Liver (tissue), 9 donors: ENCODE results near the gene KLHDC3. TPM values are rescaled to one million over a fixed set of nuclear protein-coding genes. Genes with fewer than 3 reads are reported as not detected.
A peak's percentile ranks its signal among the peaks of the same experiment; 100 is the strongest.

Experiments
- DNase-seq: peaks from one replicate; pipeline ENCODE4 v3.0.0-alpha.2; 2017; ENCODE audit warnings: low spot score
- H3K27ac ChIP-seq, 2 donors: one replicate each; pipeline ENCODE4 v1.7.0; 2013; ENCODE audit warnings: inconsistent platforms in 2 of 2, low read length in 2 of 2, control low read depth in 1 of 2, low read depth in 1 of 2, mild to moderate bottlenecking in 1 of 2
- H3K27me3 ChIP-seq, 4 donors: one replicate each; pipeline versions ENCODE4 v1.6.1 to v1.7.0; 2013; ENCODE audit warnings: low read length in 3 of 4, inconsistent platforms in 1 of 4, mild to moderate bottlenecking in 1 of 4, moderate library complexity in 1 of 4; ENCODE audit not compliant: control insufficient read depth in 4 of 4, insufficient read depth in 4 of 4
- H3K36me3 ChIP-seq, 4 donors: one replicate each; pipeline versions ENCODE4 v1.6.1 to v1.7.0; 2013; ENCODE audit warnings: low read length in 3 of 4, mild to moderate bottlenecking in 3 of 4, low read depth in 1 of 4, moderate library complexity in 1 of 4; ENCODE audit not compliant: control insufficient read depth in 4 of 4, insufficient read depth in 3 of 4
- H3K4me1 ChIP-seq, 4 donors: one replicate each; pipeline versions ENCODE4 v1.6.1 to v1.7.0; 2013; ENCODE audit warnings: low read length in 3 of 4, mild to moderate bottlenecking in 3 of 4, moderate library complexity in 1 of 4; ENCODE audit not compliant: control insufficient read depth in 4 of 4, insufficient read depth in 4 of 4
- H3K4me3 ChIP-seq, 3 donors: one replicate each; pipeline versions ENCODE4 v1.6.1 to v1.7.0; 2013; ENCODE audit warnings: low read length in 3 of 3, control low read depth in 1 of 3, low read depth in 1 of 3, mild to moderate bottlenecking in 1 of 3
- H3K9ac ChIP-seq, 2 donors: one replicate each; pipeline ENCODE4 v1.7.0; 2013; ENCODE audit warnings: low read length in 2 of 2, mild to moderate bottlenecking in 2 of 2, moderate library complexity in 2 of 2, control low read depth in 1 of 2, low read depth in 1 of 2
- H3K9me3 ChIP-seq, 4 donors: one replicate each; pipeline versions ENCODE4 v1.6.1 to v1.7.0; 2013; ENCODE audit warnings: low read length in 3 of 4; ENCODE audit not compliant: control insufficient read depth in 4 of 4
- EGR1 ChIP-seq, 2 donors: IDR thresholded peaks; 2 replicates each; pipeline ENCODE4 v1.6.1; 2016 to 2018; ENCODE audit warnings: antibody characterized with exemption in 2 of 2, low read depth in 2 of 2
- FOXA1 ChIP-seq: IDR thresholded peaks from 2 replicates; pipeline ENCODE4 v1.6.1; 2016; ENCODE audit warnings: antibody characterized with exemption
- FOXA2 ChIP-seq: IDR thresholded peaks from 2 replicates; pipeline ENCODE4 v1.6.1; 2016; ENCODE audit warnings: antibody characterized with exemption
- GABPA ChIP-seq, 2 donors: IDR thresholded peaks in 1 of 2; conservative IDR thresholded peaks in 1 of 2; 2 replicates each; pipeline ENCODE4 v1.6.1; 2016; ENCODE audit warnings: antibody characterized with exemption in 2 of 2, mild to moderate bottlenecking in 1 of 2, moderate library complexity in 1 of 2
- HNF4A ChIP-seq, 2 donors: conservative IDR thresholded peaks; 2 replicates each; pipeline ENCODE4 v1.6.1; 2016; ENCODE audit warnings: antibody characterized with exemption in 2 of 2, mild to moderate bottlenecking in 2 of 2
- JUND ChIP-seq, 2 donors: IDR thresholded peaks; 2 replicates each; pipeline ENCODE4 v1.6.1; 2016; ENCODE audit warnings: antibody characterized with exemption in 2 of 2
- NR2F2 ChIP-seq: IDR thresholded peaks from 2 replicates; pipeline ENCODE4 v1.6.1; 2016; ENCODE audit warnings: antibody characterized with exemption
- RAD21 ChIP-seq, 2 donors: IDR thresholded peaks; 2 replicates each; pipeline ENCODE4 v1.6.1; 2016; ENCODE audit warnings: antibody characterized with exemption in 2 of 2, mild to moderate bottlenecking in 2 of 2
- RXRA ChIP-seq, 2 donors: IDR thresholded peaks; 2 replicates each; pipeline ENCODE4 v1.6.1; 2017 to 2018; ENCODE audit warnings: antibody characterized with exemption in 2 of 2, mild to moderate bottlenecking in 1 of 2
- SP1 ChIP-seq: IDR thresholded peaks from 2 replicates; pipeline ENCODE4 v1.6.1; 2018; ENCODE audit warnings: antibody characterized with exemption, mild to moderate bottlenecking
- TAF1 ChIP-seq: conservative IDR thresholded peaks from 2 replicates; pipeline ENCODE4 v1.6.1; 2016; ENCODE audit warnings: antibody characterized with exemption, mild to moderate bottlenecking
- YY1 ChIP-seq: IDR thresholded peaks from 2 replicates; pipeline ENCODE4 v1.6.1; 2016; ENCODE audit warnings: antibody characterized with exemption, mild to moderate bottlenecking
- WGBS: extraction: QIAGEN DNeasy Blood & Tissue Kit; methylation state at CpG from one replicate; pipeline ENCODE4 v1.1.7; 2013; 5-methylcytosine and 5-hydroxymethylcytosine counted together
- polyA plus RNA-seq, 2 donors: library from polyadenylated mRNA; stranded (reverse) in 1 of 2; unstranded in 1 of 2; fragments of 200-250 nt in 1 of 2; fragments of >200 nt in 1 of 2; fragmentation: Nextera tagmentation in 1 of 2; extraction: Ambion mirVana in 1 of 2; gene quantifications; one replicate each; pipeline versions ENCODE4 v1.2.1 to v1.2.3, GENCODE V29; 2013 to 2015
- total RNA-seq, 2 donors: library from RNA; depleted of rRNA; stranded (reverse); fragments of >200 nt; gene quantifications; one replicate each; pipeline ENCODE4 v1.2.3, GENCODE V29; 2014
- TF ChIP-seq, protein P1 (sequence below): IDR thresholded peaks from 2 replicates; pipeline ENCODE4 v1.6.1; 2016; ENCODE audit warnings: antibody characterized with exemption
- TF ChIP-seq, protein P2 (sequence below): IDR thresholded peaks from 2 replicates; pipeline ENCODE4 v1.6.1; 2016; ENCODE audit warnings: antibody characterized with exemption
- TF ChIP-seq, protein P3 (sequence below): fragments of 150-350 bp; IDR thresholded peaks from 2 replicates; pipeline ENCODE4 v1.5.1; 2017; ENCODE audit warnings: improper control_type of control experiment, low read depth, low read length; ENCODE audit not compliant: missing input control
- TF ChIP-seq, protein P4 (sequence below): IDR thresholded peaks from 2 replicates; pipeline ENCODE4 v1.6.1; 2016; ENCODE audit warnings: antibody characterized with exemption
- donor health status: healthy.
- donor health status: healthy.
- donor health status: healthy.
- donor health status: healthy.
- donor health status: healthy.

KLHDC3 gene
- total and polyA plus RNA-seq, 4 donors = 30.9 to 66.5 (median 50.6) TPM

DNA sequence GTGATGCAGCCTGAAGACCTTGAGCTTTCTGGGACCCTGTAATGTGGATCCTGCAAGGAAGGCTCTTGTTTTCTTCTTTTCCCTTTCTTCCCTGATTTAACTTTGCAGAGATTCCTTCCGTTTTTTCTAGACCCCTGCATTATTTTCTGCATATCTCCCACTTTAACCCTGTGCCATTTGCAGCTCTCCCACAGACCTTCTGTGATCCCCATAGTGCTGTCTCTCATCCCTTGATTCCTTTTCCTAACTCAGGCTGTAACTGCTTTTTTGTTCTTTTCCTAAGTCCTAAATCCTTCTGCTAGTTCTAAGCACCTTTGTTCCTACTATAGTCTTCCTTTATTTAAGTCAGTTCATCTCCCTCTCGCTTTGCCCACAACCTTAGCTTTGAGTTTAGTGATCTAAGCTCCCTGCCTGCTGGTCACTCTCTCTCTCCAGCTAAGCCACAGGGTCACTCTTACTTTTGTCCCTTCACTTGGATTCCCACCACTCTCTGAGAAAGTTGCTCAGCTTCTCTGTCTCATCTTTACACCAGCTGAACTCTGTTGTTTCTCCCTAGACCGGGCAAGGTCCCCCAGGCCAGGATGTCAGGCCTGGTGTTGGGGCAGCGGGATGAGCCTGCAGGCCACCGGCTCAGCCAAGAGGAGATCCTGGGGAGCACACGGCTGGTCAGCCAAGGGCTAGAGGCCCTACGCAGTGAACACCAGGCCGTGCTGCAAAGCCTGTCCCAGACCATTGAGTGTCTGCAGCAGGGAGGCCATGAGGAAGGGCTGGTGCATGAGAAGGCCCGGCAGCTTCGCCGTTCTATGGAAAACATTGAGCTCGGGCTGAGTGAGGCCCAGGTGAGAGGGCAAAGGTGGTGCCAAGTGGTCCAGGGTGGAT lies 46.9 kb downstream of the KLHDC3 start:
- Histone ChIP-seq H3K4me1 (peaks cover 0 to 42% (median 31%) of the 10 kb centered on the region in 4 donors), H3K4me3 (peak overlapping the region; percentile 56 to 83 (median 68)), H3K36me3 (peaks cover 5 to 24% (median 18%) of the 10 kb centered on the region in 4 donors), H3K27ac (peak overlapping the region; percentile 83 to 88), H3K9me3 (no peaks in the 10 kb centered on the region), H3K27me3 (no peaks in the 10 kb centered on the region), H3K9ac (peak overlapping the region; percentile 3 to 65)
- TF ChIP-seq, protein P1, sequence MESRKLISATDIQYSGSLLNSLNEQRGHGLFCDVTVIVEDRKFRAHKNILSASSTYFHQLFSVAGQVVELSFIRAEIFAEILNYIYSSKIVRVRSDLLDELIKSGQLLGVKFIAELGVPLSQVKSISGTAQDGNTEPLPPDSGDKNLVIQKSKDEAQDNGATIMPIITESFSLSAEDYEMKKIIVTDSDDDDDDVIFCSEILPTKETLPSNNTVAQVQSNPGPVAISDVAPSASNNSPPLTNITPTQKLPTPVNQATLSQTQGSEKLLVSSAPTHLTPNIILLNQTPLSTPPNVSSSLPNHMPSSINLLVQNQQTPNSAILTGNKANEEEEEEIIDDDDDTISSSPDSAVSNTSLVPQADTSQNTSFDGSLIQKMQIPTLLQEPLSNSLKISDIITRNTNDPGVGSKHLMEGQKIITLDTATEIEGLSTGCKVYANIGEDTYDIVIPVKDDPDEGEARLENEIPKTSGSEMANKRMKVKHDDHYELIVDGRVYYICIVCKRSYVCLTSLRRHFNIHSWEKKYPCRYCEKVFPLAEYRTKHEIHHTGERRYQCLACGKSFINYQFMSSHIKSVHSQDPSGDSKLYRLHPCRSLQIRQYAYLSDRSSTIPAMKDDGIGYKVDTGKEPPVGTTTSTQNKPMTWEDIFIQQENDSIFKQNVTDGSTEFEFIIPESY = no peak
- no peak for TF ChIP-seq GABPA (IDR thresholded peaks at IDR 0.05 in 1 of 2, conservative IDR thresholded peaks at IDR 0.05 in 1 of 2)
- TF ChIP-seq, protein P2, sequence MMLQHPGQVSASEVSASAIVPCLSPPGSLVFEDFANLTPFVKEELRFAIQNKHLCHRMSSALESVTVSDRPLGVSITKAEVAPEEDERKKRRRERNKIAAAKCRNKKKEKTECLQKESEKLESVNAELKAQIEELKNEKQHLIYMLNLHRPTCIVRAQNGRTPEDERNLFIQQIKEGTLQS = no peak
- no peak for TF ChIP-seq RXRA (IDR thresholded peaks at IDR 0.05)
- no peak for TF ChIP-seq EGR1 (IDR thresholded peaks at IDR 0.05; ENCODE audit: low read depth in 2 of 2)
- no peak for TF ChIP-seq FOXA2
- TF ChIP-seq JUND (IDR thresholded peaks at IDR 0.05) = no peak
- no peak for TF ChIP-seq YY1
- TF ChIP-seq, protein P3, sequence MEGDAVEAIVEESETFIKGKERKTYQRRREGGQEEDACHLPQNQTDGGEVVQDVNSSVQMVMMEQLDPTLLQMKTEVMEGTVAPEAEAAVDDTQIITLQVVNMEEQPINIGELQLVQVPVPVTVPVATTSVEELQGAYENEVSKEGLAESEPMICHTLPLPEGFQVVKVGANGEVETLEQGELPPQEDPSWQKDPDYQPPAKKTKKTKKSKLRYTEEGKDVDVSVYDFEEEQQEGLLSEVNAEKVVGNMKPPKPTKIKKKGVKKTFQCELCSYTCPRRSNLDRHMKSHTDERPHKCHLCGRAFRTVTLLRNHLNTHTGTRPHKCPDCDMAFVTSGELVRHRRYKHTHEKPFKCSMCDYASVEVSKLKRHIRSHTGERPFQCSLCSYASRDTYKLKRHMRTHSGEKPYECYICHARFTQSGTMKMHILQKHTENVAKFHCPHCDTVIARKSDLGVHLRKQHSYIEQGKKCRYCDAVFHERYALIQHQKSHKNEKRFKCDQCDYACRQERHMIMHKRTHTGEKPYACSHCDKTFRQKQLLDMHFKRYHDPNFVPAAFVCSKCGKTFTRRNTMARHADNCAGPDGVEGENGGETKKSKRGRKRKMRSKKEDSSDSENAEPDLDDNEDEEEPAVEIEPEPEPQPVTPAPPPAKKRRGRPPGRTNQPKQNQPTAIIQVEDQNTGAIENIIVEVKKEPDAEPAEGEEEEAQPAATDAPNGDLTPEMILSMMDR = no peak
- TF ChIP-seq RAD21 (IDR thresholded peaks at IDR 0.05) = no peak
- TF ChIP-seq NR2F2 = no peak
- TF ChIP-seq TAF1 = no peak
- TF ChIP-seq FOXA1 = no peak
- TF ChIP-seq, protein P4, sequence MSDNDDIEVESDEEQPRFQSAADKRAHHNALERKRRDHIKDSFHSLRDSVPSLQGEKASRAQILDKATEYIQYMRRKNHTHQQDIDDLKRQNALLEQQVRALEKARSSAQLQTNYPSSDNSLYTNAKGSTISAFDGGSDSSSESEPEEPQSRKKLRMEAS = no peak
- no peak for TF ChIP-seq SP1
- WGBS = 31% methylated on average over 12 of the region's 12 CpGs
- no peak for DNase-seq

DNA sequence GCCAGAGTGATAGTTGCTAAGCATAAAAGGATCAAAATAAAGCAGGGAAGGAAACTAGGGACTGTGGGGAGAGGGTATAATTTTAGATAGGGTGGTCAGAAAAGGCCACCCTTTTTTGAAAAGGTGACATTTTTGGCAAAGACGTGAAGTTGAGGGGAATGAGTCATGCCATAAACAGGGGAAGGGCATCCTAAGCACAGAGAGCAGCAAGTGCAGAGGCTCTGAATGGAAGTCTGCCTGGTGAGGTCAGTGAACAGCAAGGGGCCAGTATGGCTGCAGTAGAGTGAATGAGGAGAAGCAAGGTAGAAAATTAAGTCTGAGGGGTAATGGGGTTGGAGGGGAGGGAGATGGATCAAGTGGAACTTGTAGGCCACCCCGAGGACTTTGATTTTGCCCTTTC lies 47.8 kb downstream of the KLHDC3 start:
- H3K9ac ChIP-seq = no peak overlapping the region
- no peak overlapping the region for H3K4me3 ChIP-seq
- H3K27ac ChIP-seq = no peak overlapping the region
- WGBS = 88% methylated on average over 2 of the region's 2 CpGs
- H3K9me3 ChIP-seq = no peaks in the 10 kb centered on the region
- peaks cover 0 to 42% (median 31%) of the 10 kb centered on the region in 4 donors for H3K4me1 ChIP-seq
- no peaks in the 10 kb centered on the region for H3K27me3 ChIP-seq
- peaks cover 7 to 29% (median 25%) of the 10 kb centered on the region in 4 donors for H3K36me3 ChIP-seq
- DNase-seq = no peak
- TF ChIP-seq TAF1 = no peak
- no peak for TF ChIP-seq RAD21 (IDR thresholded peaks at IDR 0.05)
- TF ChIP-seq RXRA (IDR thresholded peaks at IDR 0.05) = no peak
- TF ChIP-seq HNF4A (conservative IDR thresholded peaks at IDR 0.05) = no peak
- TF ChIP-seq, protein P4 = no peak
- TF ChIP-seq, protein P3 = no peak
- no peak for TF ChIP-seq EGR1 (IDR thresholded peaks at IDR 0.05; ENCODE audit: low read depth in 2 of 2)
- no peak for TF ChIP-seq FOXA2
- TF ChIP-seq JUND (IDR thresholded peaks at IDR 0.05) = no peak
- TF ChIP-seq, protein P1 = no peak
- TF ChIP-seq GABPA (IDR thresholded peaks at IDR 0.05 in 1 of 2, conservative IDR thresholded peaks at IDR 0.05 in 1 of 2) = no peak
